MV-4-11 (cell line): ENCODE data around the gene CFAP52.
"Not testable (repeated sequence)": the region's sequence is repeated elsewhere in the genome, so short reads cannot be mapped to it uniquely, and the experiment has no call there.

ENCODE experiments used
- DNase-seq: peaks from one replicate; lab custom pipeline; 2025; lab: John Stamatoyannopoulos, UW

Gene CFAP52

DNA sequence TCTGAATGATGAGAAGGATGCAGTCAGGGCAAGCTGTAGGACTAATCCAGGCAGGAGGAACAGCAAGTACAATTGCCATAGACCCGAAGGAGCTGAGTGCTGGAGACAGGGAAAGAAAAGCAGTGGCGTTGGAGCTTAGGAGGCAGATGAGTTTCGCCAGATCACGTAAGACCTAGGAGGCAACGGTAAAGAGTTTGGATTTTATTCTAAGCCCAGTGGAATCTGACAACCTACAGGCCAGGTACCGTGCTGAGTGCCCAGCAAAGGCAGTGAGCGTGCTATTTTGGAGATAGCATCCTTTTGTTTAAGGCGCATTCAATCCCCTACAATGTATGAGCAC is 70.1 kb downstream of the CFAP52 start:
- no peak for DNase-seq

GRCh38 chr17:9647014-9647413 is 70.6 kb downstream of the CFAP52 start:
- DNase-seq = no peak

GRCh38 chr17:9648521-9649110 is 72.2 kb downstream of the CFAP52 start:
- DNase-seq = peak; percentile 8

GRCh38 chr17:9658593-9659211 is 82.3 kb downstream of the CFAP52 start:
- no peak for DNase-seq

DNA sequence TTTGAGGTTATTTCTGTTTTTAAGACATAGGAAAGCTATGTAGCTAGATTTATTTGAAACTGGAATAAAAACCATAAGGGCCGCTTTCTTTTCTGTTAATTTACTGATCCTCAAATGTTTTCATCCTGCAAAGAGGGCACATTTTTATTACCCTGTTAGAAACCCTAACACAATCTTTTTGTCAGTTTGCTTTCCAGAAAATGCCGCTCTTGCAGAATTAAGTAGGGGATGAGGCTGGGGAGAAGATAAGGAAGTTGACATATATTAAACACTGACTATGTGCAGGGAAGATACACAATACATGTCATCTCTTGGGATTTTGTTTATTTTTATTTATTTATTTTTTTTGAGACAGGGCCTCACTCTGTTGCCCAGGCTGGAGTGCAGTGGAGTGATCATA is 84.6 kb downstream of the CFAP52 start:
- no peak for DNase-seq

GRCh38 chr17:9663511-9663910 is 87.1 kb downstream of the CFAP52 start:
- not testable (repeated sequence) for DNase-seq

GRCh38 chr17:9666461-9667050 is 90.1 kb downstream of the CFAP52 start:
- peak; percentile 34 for DNase-seq

DNA sequence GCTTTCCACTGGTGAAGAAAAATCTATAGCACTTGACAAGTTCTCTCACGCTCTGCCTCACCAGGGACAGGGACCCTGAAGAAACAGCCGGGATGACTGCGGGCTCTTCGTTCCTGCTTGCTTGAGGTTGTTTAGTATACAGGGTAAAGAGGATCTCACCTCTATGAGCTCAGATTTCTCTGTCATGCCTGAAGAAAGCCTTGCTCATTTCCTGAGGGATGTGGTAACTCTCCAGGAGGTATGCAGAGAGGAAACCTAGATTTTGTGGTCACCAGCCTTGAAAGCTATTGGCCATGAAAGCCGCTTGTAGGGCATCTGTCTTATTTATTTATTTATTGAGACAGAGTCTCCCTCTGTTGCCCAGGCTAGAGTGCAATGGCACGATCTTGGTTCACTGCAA is 92.1 kb downstream of the CFAP52 start:
- DNase-seq = no peak

DNA sequence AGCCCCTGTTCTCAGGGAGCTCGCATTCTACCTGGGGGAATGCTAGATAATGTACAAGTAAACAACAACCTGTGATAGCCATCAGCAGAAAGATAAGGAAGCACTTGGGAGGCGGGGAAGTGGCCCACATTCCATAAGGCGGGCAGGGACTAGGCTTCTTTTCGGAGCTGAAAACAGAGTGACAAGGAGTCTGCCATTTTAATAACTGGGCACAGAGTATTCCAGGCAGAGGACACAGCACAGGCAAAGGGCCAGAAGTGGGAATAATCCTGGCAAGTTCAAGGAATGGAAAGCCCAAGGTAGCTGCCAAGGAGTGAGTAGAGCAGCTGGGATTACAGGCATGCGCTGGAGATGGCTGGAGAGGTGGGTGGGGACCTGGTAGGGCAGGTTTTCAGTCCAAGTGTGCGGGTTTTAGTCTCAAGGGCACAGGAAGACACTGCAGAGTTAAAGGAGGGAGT is 93.1 kb downstream of the CFAP52 start:
- DNase-seq = no peak

- DNase-seq = no peak
Measured at GRCh38 chr17:9670596-9670995, 94.2 kb downstream of the CFAP52 start.

DNA sequence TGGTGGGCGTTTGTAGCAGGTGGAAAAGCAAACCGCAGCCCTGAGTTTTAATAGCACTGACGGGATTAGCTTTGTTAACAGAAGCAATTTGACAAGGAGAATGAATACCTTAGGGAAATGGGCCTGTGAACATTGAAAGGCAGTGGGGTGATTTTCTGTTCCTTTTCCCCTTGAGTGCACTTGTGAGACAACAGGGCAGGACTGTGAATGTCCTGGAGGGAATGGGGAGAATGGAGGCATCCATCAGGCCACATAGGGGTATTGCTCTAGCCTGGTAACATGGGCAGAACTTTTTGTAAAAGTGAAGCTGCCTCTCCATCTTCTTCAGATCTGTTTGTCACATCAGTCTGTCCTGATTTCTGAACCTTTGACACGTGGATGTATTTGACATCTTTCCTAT is 95.1 kb downstream of the CFAP52 start:
- DNase-seq = no peak

GRCh38 chr17:9672266-9672665 is 95.8 kb downstream of the CFAP52 start:
- no peak for DNase-seq

DNA sequence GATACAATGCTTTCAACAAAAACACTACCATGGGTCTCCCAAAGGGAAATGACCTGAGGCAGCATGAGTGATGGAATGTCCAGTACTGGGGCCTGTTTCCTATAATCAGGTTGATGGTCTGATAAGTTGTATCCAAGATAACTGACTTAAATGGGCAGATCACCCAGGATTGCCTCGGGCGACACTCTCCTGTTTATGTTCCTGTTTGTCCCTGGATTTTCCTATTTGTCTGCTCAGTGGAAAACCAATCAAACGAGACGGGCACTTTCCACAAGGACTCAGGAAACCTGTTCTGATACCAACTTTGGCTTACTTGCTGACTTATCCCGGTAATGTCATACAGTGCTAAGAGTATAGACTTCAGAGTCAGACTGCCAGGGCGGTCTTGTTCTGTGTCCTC is 96.2 kb downstream of the CFAP52 start:
- DNase-seq = no peak

GRCh38 chr17:9676084-9676483 is 99.6 kb downstream of the CFAP52 start:
- no peak for DNase-seq

GRCh38 chr17:9676820-9677310 is 100.4 kb downstream of the CFAP52 start:
- no peak for DNase-seq

GRCh38 chr17:9677411-9677810 is 101.0 kb downstream of the CFAP52 start:
- DNase-seq = no peak

DNA sequence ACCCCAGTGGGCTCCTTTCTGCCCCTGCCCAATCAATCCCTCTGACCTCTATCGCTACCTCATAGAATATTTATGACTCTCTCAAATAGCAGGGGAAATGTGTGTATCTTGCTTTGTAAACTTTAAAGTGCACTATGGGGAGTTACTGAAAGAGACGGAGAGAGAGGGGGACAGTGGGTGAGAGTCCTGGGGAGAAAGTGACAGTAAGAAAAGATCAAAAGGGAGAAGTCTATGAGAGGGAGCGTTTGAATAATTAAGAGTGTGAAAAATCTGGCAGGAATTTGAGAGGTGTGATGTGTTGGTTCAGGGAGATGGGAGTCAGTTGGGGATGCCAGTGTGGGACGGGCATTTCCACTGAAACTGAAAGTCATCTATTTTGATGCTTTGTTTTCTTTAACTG is 101.5 kb downstream of the CFAP52 start:
- no peak for DNase-seq

DNA sequence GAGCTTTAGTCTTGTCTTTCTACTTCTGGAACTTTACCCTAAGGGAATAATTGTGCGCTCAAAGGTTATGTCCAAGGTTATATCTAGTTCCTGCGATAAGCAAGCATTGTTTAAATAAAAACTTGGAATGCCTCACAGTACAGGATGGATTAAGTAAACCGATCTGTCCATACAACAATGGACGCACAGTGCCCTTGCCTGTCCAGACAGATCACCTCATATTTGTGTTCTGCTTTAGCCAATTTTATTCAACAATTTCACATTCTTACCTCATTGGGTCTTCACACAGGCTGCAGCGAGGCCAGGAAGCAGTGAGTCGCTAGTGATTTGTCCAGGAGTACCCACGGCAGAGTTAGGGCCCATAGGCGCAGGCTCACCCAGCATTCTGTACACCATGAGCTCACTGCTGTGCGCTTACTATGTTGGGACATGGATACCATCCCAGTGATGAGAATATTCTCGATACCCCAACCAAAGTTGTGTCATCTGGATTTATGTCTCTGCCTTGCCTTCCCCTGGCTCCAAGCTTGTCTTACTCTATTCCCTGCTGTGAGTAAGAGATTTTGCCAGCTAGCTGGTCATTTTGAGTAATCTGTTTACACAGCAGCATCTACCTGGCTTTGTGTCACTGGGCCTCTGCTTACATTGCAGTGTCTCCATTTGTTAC is 108.6 kb downstream of the CFAP52 start:
- no peak for DNase-seq
